GM21619 (cell line): ENCODE measurements around the gene GIGYF1.
"Not testable (repeated sequence)": the region's sequence is repeated elsewhere in the genome, so short reads cannot be mapped to it uniquely, and the experiment has no call there.

Experiments used
- ATAC-seq: cut with Tn5 transposase; IDR thresholded peaks from one replicate; pipeline ENCODE4 v1.9.1; 2021; ENCODE audit not compliant: unreplicated experiment

GIGYF1 gene

DNA sequence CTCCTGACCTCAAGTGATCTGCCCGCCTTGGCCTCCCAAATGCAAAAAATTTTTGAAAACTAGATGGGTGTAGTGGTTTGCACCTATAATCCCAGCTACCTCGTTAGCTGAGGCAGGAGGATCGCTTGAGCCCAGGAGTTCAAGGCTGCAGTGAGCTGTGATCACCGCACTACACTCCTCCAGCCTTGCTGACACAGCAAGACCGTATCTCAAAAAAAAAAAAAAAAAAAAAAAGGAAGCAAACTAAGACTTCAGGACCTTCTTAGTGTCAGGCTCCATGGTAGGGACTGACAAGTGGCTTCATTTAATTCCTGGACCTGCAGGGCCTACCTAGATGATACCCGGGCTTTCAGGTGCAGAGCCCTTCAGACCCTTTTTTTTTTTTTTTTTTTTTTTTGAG is 14.3 kb upstream of the GIGYF1 start:
- ATAC-seq: no peak

DNA sequence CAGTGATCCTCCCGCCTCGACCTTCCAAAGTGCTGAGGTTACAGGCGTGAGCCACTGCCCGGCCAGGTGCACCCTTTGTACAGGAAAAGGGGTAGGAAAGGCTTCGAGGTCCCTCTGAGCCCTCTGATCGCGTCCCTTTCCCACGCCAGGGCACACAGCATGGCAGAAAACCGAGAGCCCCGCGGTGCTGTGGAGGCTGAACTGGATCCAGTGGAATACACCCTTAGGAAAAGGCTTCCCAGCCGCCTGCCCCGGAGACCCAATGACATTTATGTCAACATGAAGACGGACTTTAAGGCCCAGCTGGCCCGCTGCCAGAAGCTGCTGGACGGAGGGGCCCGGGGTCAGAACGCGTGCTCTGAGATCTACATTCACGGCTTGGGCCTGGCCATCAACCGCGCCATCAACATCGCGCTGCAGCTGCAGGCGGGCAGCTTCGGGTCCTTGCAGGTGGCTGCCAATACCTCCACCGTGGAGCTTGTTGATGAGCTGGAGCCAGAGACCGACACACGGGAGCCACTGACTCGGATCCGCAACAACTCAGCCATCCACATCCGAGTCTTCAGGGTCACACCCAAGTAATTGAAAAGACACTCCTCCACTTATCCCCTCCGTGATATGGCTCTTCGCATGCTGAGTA is 12.7 kb upstream of the GIGYF1 start:
- no peak for ATAC-seq

DNA sequence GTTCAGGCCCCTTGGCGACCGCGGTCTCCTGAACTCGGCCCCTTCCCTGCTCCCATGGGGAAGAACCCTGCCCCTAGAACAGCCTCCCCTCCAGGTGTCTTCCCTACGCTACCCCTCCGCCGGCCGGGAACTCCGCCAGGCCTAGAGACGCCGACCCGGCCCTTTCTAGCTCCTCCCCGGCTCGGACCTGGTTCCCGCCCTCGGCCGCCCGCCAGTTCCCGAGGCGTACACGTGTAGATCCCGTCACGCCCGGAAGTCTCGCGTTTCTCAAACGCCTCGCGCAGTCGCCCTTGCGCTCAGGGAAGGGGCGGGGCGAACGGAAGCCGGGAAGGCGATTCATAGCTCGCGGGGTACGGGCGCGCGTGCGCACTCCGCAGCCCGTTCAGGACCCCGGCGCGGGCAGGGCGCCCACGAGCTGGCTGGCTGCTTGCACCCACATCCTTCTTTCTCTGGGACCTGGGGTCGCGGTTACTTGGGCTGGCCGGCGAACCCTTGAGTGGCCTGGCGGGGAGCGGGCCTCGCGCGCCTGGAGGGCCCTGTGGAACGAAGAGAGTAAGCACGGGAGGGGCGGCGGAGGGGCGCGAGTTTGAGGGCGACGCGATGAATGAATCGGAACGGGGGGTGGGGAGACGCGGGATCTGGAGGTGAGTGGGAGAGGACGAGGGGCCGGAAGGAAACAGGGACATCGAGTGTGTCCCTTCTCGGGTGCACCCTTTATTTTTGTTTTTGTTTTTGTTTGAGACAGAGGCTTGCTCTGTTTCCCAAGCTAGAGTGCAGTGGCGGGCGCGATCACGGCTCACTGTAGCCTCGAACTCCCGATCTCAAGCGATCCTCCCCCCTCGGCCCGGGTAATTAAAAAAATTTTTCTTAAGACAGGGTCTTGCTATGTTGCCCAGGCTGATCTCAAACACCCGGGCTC is 12.0 kb upstream of the GIGYF1 start, which contains the start of gene POP7:
Gene POP7 (plus strand): TSS at position 369 of the 919 bp plus-strand sequence. CDS start 710 bp downstream, outside the sequence.
- peak; percentile 83 for ATAC-seq

GRCh38 chr7:100705320-100705752 is 11.3 kb upstream of the GIGYF1 start:
- ATAC-seq: peak; percentile 69

GRCh38 chr7:100701089-100701488 is 7.0 kb upstream of the GIGYF1 start:
- ATAC-seq: not testable (repeated sequence)

GRCh38 chr7:100699018-100699417 is 5.0 kb upstream of the GIGYF1 start:
- no peak for ATAC-seq

DNA sequence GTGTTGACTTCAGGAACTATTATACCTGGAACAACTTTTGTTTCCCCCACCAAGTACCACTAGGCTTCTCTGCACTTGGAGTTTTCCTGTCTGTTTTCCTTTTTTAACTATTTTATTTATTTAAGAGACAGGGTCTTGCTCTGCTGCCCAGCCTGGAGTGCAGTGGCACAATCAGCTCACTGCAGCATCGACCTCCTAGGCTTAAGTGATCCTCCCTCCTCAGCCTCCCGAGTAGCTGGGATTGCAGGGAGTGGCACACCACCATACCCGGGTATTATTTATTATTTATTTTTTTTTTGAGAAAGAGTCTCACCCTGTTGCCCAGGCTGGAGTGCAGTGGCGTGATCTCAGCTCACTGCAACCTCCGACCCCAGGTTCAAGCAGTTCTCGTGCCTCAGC is 2.1 kb upstream of the GIGYF1 start:
- no peak for ATAC-seq

GRCh38 chr7:100693312-100694097 is 545 bp downstream of the GIGYF1 start:
- ATAC-seq: peak; percentile 14

- no peak for ATAC-seq
These were observed 1.5 kb downstream of the GIGYF1 start for GRCh38 chr7:100692578-100692961.

- no peak for ATAC-seq
These were observed 2.1 kb downstream of the GIGYF1 start for GRCh38 chr7:100691676-100692577.

GRCh38 chr7:100689230-100690135 is 4.6 kb downstream of the GIGYF1 start:
- ATAC-seq: no peak

DNA sequence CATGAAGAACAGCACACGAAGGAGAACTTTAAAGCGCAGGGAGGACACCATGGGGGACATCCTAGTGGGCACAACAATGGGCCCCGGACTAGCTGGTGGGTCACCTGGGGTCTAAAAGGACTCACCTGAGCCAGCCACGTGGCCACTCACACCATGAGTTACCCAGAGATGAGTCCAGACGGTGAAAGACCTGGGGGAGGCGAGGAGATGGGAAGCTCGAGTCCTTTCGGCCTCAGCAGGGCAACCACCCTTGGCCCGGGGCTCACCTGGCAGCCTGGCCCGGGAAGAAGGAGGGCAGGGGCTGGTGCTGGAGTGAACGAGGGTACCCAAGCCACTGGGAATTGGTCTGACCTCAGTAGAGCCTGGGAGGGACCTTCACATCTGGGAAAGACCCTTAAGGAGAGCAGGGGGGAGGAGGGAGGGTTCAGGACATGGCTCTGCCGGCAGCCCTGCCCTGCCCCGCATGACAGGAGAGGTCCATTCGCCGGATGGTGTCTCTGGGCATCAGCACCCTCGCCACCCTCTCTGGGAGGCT is 5.7 kb downstream of the GIGYF1 start:
- ATAC-seq: no peak

DNA sequence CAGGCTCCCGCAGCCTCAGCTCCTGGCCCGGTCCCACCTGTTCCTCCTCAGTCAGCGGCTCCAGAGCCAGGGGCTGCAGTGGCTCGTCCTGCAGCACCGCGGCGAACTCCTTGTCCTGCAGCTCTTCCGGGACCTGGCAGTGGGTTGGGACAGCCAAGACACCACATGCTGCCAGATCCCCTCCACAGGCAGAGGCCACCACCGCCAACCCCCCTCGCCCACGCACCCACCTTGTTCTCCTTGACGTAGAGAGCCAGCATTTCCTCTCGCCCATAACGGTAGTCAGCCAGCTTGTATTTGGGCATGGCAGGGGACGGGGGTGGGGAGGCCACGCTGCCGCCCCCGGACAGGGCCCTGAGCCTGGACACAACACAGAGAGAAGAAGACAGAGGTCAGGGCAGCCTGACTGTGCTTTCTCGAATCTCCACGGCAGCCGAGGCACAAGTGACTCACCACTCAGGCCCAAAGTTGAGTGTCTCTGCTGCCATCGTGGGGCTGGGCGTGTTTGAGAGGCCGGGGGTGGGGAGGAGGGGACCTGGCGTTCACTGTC is 6.2 kb downstream of the GIGYF1 start:
- ATAC-seq: no peak

DNA sequence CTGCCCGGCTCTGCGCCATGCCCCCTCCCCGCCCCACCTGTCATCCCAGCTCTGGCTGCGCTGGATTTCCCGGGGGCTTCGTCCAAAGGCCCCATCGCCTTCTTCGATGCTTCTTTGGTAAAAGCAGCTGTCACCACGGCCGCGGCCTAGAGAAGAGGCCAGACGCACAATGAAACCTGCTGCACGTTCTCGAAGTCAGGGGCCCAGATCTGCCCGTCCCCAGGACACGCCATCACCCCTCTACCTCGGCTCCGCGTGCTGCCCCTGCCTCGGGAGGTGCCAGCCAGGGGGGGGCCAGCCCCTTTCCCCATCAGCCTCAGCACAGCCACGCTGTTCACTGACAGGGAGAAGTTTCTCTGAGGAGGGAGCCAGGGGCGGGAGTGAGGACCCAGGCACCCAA is 6.8 kb downstream of the GIGYF1 start:
- ATAC-seq: no peak

DNA sequence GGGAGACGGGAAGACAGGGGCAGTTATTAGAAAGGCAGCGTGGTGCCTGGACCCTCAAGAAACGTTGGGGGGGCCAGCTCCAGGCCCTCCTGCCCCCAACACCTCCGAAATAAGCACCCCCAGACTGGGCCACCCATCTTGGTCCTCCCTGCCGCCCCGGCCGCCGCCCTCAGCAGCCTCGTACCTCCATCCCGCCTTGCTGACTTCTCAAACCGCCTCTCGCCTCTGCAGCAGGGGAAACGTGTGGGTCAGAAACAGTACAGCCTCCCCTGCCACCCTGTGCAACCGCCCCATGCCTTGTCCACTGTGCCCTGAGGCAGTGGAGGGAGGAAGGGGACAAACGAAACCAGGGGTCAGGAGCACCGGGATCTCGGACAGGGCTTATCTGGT is 7.2 kb downstream of the GIGYF1 start:
- ATAC-seq: no peak

DNA sequence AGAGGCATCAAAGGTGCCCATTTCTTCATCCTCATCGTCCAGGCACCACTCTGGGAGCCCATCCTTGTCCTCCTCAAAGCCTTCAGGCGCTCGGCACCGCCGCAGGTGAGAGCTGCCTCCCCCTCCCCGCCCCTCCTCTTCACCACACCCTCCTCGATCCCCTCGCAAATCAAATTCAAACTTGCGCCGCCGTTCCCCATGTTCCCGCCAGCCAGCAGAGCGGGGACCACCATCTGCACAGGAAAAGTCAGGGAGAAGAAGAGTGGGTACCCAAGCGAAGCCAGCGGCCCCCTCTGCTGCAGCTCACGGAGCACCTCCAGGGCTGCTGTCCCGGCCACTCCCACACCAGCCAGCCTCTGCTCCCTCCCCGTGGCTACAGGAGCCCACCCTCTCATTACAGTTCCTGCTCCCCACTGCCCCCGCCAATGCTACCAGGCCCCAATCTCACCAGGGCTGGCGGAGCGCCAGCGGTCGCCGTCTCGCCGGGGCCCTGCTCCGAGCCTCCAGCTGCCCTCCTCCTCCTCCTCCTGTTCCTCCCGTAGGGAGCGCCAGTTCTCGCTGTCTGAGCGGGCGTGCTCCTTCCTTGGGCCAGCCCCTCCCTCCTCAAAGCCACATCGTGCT is 7.7 kb downstream of the GIGYF1 start:
- no peak for ATAC-seq

DNA sequence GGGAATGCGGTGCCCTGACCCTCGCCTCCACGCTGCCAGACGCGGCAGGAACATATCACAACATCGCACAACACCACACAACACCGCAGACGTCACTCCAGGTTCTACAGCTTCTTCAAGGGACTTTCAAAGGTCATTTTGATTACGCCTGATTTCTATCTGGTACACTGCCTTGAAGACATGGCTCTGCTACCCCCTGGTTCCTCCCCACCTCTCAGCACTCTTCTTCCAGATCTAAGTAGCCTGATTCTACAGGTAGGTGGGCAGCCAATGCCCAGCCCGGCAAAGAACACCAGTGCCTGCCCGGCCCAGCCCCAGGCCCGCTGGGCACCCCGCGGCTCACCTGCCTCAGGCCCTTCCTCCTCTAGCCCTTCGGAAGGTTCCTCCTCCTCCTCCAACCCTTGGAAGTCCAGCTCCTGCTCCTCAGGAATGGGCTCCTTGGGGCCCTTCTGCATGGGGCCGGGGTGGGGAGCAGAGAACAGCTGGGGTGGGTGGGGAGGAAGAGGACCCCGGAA is 8.4 kb downstream of the GIGYF1 start:
- ATAC-seq: no peak

DNA sequence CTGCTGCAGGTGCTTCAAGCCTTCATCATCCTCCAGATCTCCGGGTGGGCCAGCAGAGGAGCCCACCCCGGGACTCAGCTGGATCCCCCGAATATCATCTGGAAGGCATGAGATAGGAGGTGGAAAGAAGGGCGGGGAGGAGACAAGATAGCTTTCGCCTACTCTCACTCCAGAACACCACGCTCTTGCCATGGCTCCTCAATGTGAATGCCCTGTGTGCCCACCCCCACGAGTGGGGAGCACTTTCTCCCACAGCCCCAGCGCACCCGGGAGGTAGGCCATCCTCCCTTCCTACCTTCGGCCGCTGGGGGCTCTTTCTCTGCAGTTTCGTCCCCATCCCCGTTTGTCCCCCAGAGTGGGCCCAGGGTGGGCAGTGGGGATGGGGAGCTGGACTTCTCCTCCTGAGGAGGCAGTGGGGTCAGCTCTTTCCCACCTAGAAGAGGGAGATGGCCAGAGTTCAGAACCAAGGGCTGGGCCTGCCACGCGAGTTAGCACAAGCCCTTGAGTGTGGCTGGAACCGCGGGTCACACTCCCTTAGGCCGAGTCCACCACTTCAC is 8.9 kb downstream of the GIGYF1 start:
- ATAC-seq: no peak
